Measurements from ENCODE around the gene LDB3.

LDB3 gene

DNA sequence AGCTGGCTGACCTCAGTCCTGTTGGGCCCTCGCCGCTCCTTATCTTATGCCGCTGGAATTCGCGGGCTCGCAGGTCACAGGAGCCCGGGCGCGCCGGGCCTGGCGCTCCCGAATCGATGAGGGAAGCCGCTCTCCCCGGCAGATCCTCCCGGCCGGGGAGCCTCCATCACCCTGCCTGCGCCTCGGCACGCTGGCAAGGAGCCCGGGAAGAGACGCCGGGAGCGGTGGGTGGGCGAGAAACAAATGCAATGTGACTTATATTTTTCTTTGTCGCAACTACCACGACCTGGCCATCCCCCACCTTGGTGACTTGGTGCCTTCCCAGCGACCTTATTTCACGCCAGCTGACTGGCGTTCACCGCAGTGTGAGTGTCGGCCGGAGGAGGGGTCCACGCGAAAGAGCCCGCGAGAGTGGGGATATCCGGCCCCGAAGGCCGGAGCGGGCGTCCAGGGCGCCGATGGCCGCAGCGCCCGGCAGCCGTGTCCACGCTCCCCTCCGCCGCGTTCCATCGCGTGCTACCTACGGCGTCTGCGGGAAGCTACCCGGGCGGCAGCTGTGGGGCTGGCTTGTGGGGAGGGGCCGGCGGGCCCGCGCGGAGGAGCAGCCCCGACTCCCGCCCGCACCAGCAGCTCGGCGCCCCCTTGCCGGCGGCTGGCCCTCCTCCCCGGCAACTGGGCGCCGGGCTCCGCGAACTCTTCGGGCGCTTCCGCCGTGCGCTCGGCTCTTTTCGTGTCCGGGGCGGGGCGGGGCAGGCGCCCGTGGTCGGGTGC lies 87.6 kb downstream of the LDB3 start:
- Histone ChIP-seq H3K9me3 (ENCODE audit: control insufficient read depth, insufficient read depth, low read depth, low read length) (no peaks in the 10 kb centered on the region), H3K36me3 (ENCODE audit: control insufficient read depth in 2 of 2, insufficient read depth in 1 of 2, low read length in 2 of 2) (peaks cover 0 to 4% of the 10 kb centered on the region in 2 experiments; a peak in 2 of 3 replicates), H3K27ac (ENCODE audit: extremely low read depth, low read depth, low read length) (peak overlapping the region; percentile 99), H3K4me1 (ENCODE audit: control insufficient read depth, insufficient read depth, low read length) (0 out of 2 replicates have a peak, but pooled peaks cover 3% of the 10 kb centered on the region), H3K4me3 (ENCODE audit: low read depth, low read length) (peak overlapping the region; percentile 80)
- ChIA-PET CTCF (interaction anchor here (1.1 to 1.3 kb wide), 2 partner anchors 47 to 144 kb away, joined by 3 to 5 read pairs; no protein-coding TSS in a partner anchor), POLR2A (interaction anchor here (0.6 to 2.3 kb wide), 11 partner anchors 8 to 144 kb away, joined by 3 to 12 read pairs (median 6); no protein-coding TSS in a partner anchor)
- TF ChIP-seq ZIC2 (tag by site-specific recombination; IDR thresholded peaks at IDR 0.05) (no peak), ZNF404 (tag by site-specific recombination; IDR thresholded peaks at IDR 0.05) (no peak), BCL11A (tag by site-specific recombination; IDR thresholded peaks at IDR 0.05; ENCODE audit: low read depth) (no peak; the same call in 1 of the 2 replicates), ZNF610 (tag by site-specific recombination; IDR thresholded peaks at IDR 0.05; ENCODE audit: borderline replicate concordance) (peak; percentile 99), ZBTB7A (tag by site-specific recombination; IDR thresholded peaks at IDR 0.05; ENCODE audit: low read depth) (no peak), ZNF624 (tag by site-specific recombination; IDR thresholded peaks at IDR 0.05) (no peak), KLF9 (tag by site-specific recombination; IDR thresholded peaks at IDR 0.05; ENCODE audit: low read depth) (peak; percentile 48), ZNF600 (tag by site-specific recombination; IDR thresholded peaks at IDR 0.05) (peak; percentile 82), ZNF548 (tag by site-specific recombination; IDR thresholded peaks at IDR 0.05) (no peak), ZNF37A (tag by site-specific recombination; IDR thresholded peaks at IDR 0.05) (no peak; the same call in 1 of the 2 replicates), ZNF629 (tag by site-specific recombination; IDR thresholded peaks at IDR 0.05) (peak; percentile 62), ZNF211 (tag by site-specific recombination; IDR thresholded peaks at IDR 0.05; ENCODE audit: low read depth) (no peak), ZNF266 (tag by site-specific recombination; IDR thresholded peaks at IDR 0.05; ENCODE audit: low read depth) (0 out of 2 replicates have a peak, but pooled peaks have one; percentile 17), ZNF76 (tag by site-specific recombination; IDR thresholded peaks at IDR 0.05; ENCODE audit: borderline replicate concordance, low read depth) (peak; percentile 50; the same call in 1 of the 2 replicates), ZNF423 (tag by site-specific recombination; IDR thresholded peaks at IDR 0.05) (no peak), ZBTB17 (tag by site-specific recombination; IDR thresholded peaks at IDR 0.05) (peak; percentile 87), HOXA7 (CRISPR knock-in tag; IDR thresholded peaks at IDR 0.05; ENCODE audit: borderline replicate concordance) (no peak), ZNF621 (tag by site-specific recombination; IDR thresholded peaks at IDR 0.05) (no peak), ZNF544 (tag by site-specific recombination; IDR thresholded peaks at IDR 0.05) (no peak), GFI1B (tag by site-specific recombination; IDR thresholded peaks at IDR 0.05) (no peak), GLI4 (tag by site-specific recombination; IDR thresholded peaks at IDR 0.05) (no peak), ZNF776 (tag by site-specific recombination; IDR thresholded peaks at IDR 0.05; ENCODE audit: borderline replicate concordance) (no peak), ZNF140 (tag by site-specific recombination; IDR thresholded peaks at IDR 0.05) (no peak), SP2 (tag by site-specific recombination; IDR thresholded peaks at IDR 0.05) (no peak), ZNF24 (tag by site-specific recombination; IDR thresholded peaks at IDR 0.05) (no peak; the same call in 1 of the 2 replicates), ZNF394 (tag by site-specific recombination; IDR thresholded peaks at IDR 0.05; ENCODE audit: borderline replicate concordance) (peak; percentile 74), TCF7L2 (IDR thresholded peaks at IDR 0.05; ENCODE audit: borderline replicate concordance, low read depth, low read length) (no peak), ZFP3 (tag by site-specific recombination; IDR thresholded peaks at IDR 0.05; ENCODE audit: low read depth) (no peak)
- TF ChIP-seq, protein P1, sequence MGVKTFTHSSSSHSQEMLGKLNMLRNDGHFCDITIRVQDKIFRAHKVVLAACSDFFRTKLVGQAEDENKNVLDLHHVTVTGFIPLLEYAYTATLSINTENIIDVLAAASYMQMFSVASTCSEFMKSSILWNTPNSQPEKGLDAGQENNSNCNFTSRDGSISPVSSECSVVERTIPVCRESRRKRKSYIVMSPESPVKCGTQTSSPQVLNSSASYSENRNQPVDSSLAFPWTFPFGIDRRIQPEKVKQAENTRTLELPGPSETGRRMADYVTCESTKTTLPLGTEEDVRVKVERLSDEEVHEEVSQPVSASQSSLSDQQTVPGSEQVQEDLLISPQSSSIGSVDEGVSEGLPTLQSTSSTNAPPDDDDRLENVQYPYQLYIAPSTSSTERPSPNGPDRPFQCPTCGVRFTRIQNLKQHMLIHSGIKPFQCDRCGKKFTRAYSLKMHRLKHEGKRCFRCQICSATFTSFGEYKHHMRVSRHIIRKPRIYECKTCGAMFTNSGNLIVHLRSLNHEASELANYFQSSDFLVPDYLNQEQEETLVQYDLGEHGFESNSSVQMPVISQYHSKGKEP (tag by site-specific recombination; IDR thresholded peaks at IDR 0.05): 0 out of 2 replicates have a peak, but pooled peaks have one; percentile 4
- TF ChIP-seq, protein P2, sequence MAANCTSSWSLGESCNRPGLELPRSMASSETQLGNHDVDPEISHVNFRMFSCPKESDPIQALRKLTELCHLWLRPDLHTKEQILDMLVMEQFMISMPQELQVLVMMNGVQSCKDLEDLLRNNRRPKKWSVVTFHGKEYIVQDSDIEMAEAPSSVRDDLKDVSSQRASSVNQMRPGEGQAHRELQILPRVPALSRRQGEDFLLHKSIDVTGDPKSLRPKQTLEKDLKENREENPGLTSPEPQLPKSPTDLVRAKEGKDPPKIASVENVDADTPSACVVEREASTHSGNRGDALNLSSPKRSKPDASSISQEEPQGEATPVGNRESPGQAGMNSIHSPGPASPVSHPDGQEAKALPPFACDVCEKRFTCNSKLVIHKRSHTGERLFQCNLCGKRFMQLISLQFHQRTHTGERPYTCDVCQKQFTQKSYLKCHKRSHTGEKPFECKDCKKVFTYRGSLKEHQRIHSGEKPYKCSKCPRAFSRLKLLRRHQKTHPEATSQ (tag by site-specific recombination; IDR thresholded peaks at IDR 0.05): peak; percentile 66
- TF ChIP-seq, protein P3, sequence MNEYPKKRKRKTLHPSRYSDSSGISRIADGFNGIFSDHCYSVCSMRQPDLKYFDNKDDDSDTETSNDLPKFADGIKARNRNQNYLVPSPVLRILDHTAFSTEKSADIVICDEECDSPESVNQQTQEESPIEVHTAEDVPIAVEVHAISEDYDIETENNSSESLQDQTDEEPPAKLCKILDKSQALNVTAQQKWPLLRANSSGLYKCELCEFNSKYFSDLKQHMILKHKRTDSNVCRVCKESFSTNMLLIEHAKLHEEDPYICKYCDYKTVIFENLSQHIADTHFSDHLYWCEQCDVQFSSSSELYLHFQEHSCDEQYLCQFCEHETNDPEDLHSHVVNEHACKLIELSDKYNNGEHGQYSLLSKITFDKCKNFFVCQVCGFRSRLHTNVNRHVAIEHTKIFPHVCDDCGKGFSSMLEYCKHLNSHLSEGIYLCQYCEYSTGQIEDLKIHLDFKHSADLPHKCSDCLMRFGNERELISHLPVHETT (tag by site-specific recombination; IDR thresholded peaks at IDR 0.05): no peak
- TF ChIP-seq, protein P4, sequence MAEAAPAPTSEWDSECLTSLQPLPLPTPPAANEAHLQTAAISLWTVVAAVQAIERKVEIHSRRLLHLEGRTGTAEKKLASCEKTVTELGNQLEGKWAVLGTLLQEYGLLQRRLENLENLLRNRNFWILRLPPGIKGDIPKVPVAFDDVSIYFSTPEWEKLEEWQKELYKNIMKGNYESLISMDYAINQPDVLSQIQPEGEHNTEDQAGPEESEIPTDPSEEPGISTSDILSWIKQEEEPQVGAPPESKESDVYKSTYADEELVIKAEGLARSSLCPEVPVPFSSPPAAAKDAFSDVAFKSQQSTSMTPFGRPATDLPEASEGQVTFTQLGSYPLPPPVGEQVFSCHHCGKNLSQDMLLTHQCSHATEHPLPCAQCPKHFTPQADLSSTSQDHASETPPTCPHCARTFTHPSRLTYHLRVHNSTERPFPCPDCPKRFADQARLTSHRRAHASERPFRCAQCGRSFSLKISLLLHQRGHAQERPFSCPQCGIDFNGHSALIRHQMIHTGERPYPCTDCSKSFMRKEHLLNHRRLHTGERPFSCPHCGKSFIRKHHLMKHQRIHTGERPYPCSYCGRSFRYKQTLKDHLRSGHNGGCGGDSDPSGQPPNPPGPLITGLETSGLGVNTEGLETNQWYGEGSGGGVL (tag by site-specific recombination; IDR thresholded peaks at IDR 0.05): peak; percentile 31
